ENCODE measurements around the gene KLK14.

The KLK14 gene, protein sequence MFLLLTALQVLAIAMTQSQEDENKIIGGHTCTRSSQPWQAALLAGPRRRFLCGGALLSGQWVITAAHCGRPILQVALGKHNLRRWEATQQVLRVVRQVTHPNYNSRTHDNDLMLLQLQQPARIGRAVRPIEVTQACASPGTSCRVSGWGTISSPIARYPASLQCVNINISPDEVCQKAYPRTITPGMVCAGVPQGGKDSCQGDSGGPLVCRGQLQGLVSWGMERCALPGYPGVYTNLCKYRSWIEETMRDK

DNA sequence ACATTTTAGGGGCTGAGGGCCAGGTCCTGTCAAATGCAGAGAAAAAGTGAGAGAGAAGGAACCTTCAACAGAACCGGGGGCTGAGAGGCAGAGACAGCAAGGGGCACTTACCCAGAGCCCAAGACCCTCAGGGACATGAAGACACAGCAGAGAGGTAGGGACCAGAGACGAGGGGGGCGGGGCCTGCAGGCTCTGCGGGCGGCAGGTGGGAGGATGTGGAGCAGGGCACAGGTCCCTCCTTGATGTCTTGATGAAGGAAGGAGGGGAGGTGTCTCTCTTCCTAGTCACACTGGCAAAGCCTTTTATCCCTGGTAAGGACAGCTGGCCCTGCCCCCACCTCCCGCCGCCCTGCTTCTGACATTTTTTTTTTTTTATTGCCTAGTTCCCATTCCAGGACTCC lies at the start of gene KLK14:
Gene KLK14 (minus strand): TSS at position 277 of the 400 bp plus-strand sequence. CDS start 273 bp downstream, at position 4.
- no peaks in the 10 kb centered on the region for H3K36me3 ChIP-seq (ENCODE audit: insufficient read depth, low read length)
- no peaks in the 10 kb centered on the region for H3K9me3 ChIP-seq (ENCODE audit: control insufficient read depth, insufficient read depth, low read length)
- no peak within 1 kb of the TSS for H3K9ac ChIP-seq (ENCODE audit: low read depth, low read length)
- H3K4me1 ChIP-seq (ENCODE audit: insufficient read depth, low read length): no peaks in the 10 kb centered on the region

DNA sequence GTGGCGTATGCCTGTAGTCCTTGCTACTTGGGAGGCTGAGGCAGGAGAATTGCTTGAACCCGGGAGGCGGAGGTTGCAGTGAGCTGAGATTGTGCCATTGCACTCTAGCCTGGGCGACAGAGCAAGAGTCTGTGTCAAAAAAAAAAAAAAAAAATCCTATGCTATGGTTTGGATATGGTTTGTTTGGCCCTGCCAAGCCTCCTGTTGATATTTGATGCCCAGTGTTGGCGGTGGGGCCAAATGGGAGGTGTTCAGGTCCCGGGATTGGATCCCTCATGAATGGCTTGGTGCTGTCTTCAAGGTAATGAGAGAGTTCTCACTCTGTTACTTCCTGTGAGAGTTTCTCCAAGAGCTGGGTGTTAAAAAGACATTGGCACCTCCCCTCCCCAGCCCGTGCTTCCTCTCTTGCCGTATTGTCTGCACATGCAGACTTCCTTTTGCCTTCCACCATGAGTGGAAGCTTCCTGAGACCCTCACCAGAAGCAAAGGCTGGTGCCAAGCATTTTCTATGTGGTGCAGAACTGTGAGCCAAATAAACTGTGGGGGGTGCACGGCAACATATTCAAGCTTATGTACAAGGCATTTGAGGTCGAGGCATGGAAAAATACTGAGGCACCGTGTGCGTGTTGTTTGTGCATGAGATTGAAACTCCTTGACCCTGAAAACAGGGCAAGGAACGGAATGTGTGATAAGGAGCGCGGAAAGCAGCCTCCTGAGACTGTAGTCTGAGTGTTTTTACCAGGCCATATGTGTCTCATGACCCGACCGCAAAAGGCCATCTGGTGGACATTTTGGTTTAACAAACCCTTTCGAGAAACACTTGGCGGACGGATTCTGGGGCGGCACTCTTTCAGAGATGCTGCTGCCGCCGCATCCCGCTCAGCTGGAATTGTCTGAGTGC lies 49.3 kb upstream of the KLK14 start:
- Histone ChIP-seq H3K9ac (ENCODE audit: low read depth, low read length) (no peak overlapping the region), H3K9me3 (ENCODE audit: control insufficient read depth, insufficient read depth, low read length) (no peaks in the 10 kb centered on the region), H3K36me3 (ENCODE audit: insufficient read depth, low read length) (no peaks in the 10 kb centered on the region), H3K4me1 (ENCODE audit: insufficient read depth, low read length) (no peaks in the 10 kb centered on the region)

DNA sequence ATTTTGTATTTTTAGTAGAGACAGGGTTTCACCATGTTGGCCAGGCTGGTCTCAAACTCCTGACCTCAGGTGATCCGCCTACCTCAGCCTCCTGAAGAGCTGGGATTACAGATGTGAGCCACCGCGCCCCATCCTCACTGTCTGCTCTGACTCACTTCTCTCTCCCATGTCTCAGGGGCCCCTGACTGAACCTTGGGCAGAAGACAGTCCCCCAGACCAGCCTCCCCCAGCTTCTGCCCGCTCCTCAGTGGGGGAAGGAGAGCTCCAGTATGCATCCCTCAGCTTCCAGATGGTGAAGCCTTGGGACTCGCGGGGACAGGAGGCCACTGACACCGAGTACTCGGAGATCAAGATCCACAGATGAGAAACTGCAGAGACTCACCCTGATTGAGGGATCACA lies 47.0 kb upstream of the KLK14 start:
- H3K9me3 ChIP-seq (ENCODE audit: control insufficient read depth, insufficient read depth, low read length): no peaks in the 10 kb centered on the region
- no peak overlapping the region for H3K9ac ChIP-seq (ENCODE audit: low read depth, low read length)
- no peaks in the 10 kb centered on the region for H3K36me3 ChIP-seq (ENCODE audit: insufficient read depth, low read length)
- H3K4me1 ChIP-seq (ENCODE audit: insufficient read depth, low read length): no peaks in the 10 kb centered on the region

DNA sequence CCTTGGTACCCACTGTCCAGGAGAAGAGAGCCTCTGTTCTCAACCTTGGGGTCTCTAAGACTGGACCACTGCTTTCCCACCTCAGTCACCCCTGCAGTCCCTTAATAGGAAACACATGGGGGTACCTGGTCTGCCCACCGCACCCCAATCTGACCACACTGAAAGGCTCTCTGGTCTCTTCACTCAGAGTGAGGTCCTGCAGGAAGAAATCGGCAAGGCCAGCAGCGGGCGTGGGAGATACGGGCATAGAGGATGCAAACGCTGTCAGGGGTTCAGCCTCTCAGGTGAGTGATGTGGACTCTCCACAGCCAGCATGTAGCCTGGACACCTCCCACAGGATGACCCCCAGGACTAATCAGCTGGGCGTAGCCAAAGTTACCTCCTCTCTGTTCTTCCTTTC lies 45.5 kb upstream of the KLK14 start:
- Histone ChIP-seq H3K9ac (ENCODE audit: low read depth, low read length) (no peak overlapping the region), H3K4me1 (ENCODE audit: insufficient read depth, low read length) (no peaks in the 10 kb centered on the region), H3K9me3 (ENCODE audit: control insufficient read depth, insufficient read depth, low read length) (no peaks in the 10 kb centered on the region), H3K36me3 (ENCODE audit: insufficient read depth, low read length) (no peaks in the 10 kb centered on the region)

DNA sequence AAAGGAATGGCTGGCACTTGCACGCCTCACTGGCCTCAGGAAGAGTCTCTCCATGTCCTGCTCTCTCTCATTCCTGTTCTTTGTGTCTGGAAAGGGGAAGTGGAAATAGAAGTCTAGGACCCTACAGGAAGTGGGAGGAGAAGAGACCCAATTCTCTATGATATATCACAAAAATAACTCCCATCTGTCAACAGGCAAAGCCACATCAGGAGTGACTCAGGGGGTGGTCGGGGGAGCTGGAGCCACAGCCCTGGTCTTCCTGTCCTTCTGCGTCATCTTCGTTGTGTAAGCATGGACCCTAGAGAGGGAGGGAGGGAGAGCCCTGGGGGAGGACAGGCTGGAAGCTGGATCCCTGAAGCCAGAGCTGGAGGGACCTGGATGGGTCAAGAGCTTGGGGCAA lies 45.1 kb upstream of the KLK14 start:
- no peak overlapping the region for H3K9ac ChIP-seq (ENCODE audit: low read depth, low read length)

DNA sequence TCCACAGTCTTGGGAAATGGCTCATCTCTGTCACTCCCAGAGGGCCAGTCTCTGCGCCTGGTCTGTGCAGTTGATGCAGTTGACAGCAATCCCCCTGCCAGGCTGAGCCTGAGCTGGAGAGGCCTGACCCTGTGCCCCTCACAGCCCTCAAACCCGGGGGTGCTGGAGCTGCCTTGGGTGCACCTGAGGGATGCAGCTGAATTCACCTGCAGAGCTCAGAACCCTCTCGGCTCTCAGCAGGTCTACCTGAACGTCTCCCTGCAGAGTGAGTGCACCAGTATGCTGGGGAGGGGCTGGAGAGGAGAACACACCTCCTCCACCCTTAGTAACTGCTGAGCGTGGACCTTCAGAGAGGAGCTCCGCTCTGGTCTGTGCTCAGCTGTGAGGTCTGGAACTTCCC lies 44.3 kb upstream of the KLK14 start:
- H3K9me3 ChIP-seq (ENCODE audit: control insufficient read depth, insufficient read depth, low read length): no peaks in the 10 kb centered on the region
- no peak overlapping the region for H3K9ac ChIP-seq (ENCODE audit: low read depth, low read length)
- H3K36me3 ChIP-seq (ENCODE audit: insufficient read depth, low read length): no peaks in the 10 kb centered on the region
- peaks cover 4% of the 10 kb centered on the region; the same call in 1 of the 2 replicates for H3K4me1 ChIP-seq (ENCODE audit: insufficient read depth, low read length)

More for the DNA sequence above, 45.1 kb upstream of the KLK14 start:
- H3K4me1 ChIP-seq (ENCODE audit: insufficient read depth, low read length): peaks cover under 1% of the 10 kb centered on the region; the same call in 1 of the 2 replicates
- no peaks in the 10 kb centered on the region for H3K9me3 ChIP-seq (ENCODE audit: control insufficient read depth, insufficient read depth, low read length)
- H3K36me3 ChIP-seq (ENCODE audit: insufficient read depth, low read length): no peaks in the 10 kb centered on the region

DNA sequence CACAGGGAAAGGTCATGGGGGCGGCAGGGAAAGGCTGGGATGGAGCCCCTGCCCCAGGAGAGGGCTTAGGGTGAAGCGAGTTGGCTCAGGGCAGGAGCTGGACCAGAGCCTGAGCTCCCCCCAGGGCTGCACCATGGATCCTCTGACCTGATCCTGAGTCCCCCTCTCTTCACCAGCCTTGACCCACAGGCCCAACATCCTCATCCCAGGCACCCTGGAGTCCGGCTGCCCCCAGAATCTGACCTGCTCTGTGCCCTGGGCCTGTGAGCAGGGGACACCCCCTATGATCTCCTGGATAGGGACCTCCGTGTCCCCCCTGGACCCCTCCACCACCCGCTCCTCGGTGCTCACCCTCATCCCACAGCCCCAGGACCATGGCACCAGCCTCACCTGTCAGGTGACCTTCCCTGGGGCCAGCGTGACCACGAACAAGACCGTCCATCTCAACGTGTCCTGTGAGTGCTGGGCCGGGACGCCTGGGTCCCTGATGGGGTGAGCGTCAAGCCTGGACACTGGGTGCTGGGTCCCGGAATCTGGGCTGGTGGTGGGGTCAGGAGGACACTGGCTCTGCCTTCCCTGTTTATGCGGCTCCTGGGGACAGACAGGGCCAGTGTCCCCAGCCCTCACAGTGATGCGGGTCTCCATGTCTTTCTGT lies 42.9 kb upstream of the KLK14 start:
- no peak overlapping the region for H3K9ac ChIP-seq (ENCODE audit: low read depth, low read length)
- H3K9me3 ChIP-seq (ENCODE audit: control insufficient read depth, insufficient read depth, low read length): no peaks in the 10 kb centered on the region
- H3K36me3 ChIP-seq (ENCODE audit: insufficient read depth, low read length): no peaks in the 10 kb centered on the region
- peaks cover 4% of the 10 kb centered on the region; the same call in 1 of the 2 replicates for H3K4me1 ChIP-seq (ENCODE audit: insufficient read depth, low read length)

DNA sequence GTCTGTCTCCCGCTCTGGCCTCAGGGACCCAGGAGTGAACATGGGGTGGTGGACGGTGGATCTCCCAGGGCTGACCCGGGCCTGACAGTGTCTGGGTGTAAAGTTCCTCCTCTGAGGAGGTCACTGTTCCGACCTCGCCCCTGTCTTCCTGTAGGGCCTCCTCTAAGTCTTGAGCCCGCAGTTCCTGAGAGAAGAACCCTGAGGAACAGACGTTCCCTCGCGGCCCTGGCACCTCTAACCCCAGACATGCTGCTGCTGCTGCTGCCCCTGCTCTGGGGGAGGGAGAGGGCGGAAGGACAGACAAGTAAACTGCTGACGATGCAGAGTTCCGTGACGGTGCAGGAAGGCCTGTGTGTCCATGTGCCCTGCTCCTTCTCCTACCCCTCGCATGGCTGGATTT lies 42.0 kb upstream of the KLK14 start, which contains the start of gene SIGLEC9:
Gene SIGLEC9 (plus strand): TSS at position 178 of the 400 bp plus-strand sequence. CDS start 69 bp downstream, at position 247.
- Histone ChIP-seq H3K9me3 (ENCODE audit: control insufficient read depth, insufficient read depth, low read length) (no peaks in the 10 kb centered on the region), H3K9ac (ENCODE audit: low read depth, low read length) (no peak within 1 kb of the TSS), H3K4me1 (ENCODE audit: insufficient read depth, low read length) (peaks cover 4% of the 10 kb centered on the region; the same call in 1 of the 2 replicates), H3K36me3 (ENCODE audit: insufficient read depth, low read length) (no peaks in the 10 kb centered on the region)

DNA sequence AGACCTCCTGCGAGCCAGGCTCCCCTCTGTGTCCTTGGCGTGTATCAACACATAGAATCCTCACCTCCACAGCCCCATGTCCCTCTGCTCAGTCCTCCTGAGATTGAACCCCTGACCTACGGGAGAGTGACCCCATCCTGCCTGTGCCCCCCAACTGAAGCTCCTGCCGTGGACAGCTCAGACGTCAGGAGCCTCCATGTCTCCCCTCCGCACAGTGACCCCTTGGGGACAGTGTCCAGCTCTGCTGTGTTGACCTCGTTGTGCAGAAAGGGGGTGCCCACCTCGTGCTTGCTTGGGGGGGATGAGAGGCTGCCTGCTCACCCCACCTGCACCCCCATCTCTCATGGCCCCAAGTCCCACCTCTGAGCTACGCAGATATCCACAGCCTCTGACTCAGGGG lies 41.5 kb upstream of the KLK14 start:
- Histone ChIP-seq H3K9ac (ENCODE audit: low read depth, low read length) (no peak overlapping the region), H3K36me3 (ENCODE audit: insufficient read depth, low read length) (no peaks in the 10 kb centered on the region), H3K9me3 (ENCODE audit: control insufficient read depth, insufficient read depth, low read length) (no peaks in the 10 kb centered on the region), H3K4me1 (ENCODE audit: insufficient read depth, low read length) (peaks cover 6% of the 10 kb centered on the region; the same call in 1 of the 2 replicates)

DNA sequence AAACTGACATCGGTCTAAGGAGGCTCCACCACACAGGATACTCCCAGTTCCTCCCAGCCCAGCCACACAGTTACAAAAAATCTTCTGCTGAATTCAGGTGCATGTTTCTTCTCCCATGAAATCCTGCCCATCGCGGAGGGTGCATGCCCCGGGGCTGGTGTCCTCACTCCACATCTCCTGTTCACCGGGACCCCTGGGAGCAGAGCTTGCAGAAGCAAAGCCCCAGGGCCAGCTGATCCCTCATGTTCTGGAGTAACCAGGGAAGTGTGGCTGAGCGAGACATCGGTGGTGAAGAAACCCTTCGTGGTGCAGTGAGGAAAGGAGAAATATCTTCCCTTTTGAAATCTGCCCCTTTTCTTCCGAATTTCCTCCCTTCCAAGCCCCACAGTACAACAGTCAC lies 41.1 kb upstream of the KLK14 start:
- Histone ChIP-seq H3K9me3 (ENCODE audit: control insufficient read depth, insufficient read depth, low read length) (no peaks in the 10 kb centered on the region), H3K36me3 (ENCODE audit: insufficient read depth, low read length) (no peaks in the 10 kb centered on the region), H3K9ac (ENCODE audit: low read depth, low read length) (no peak overlapping the region), H3K4me1 (ENCODE audit: insufficient read depth, low read length) (peaks cover 6% of the 10 kb centered on the region; the same call in 1 of the 2 replicates)

DNA sequence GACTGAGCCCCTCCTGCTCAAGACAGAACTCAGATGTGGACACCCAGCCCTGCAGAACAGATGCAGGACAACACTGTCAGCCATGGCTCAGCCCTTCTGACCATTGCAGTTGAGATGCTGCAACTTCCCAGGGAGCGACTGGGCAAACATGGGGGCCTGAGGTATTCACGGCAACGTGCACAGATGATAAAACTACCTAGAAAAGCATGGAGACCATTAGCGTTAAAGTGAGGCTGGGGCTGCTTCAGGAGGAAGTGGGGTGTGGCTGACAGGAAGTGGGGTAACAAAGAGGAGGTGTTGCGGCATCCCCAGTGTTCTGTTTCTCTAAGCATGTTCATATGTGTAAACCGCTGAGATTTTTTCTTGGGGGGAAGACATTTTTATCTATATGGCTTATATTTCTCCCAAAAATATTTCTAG lies 40.7 kb upstream of the KLK14 start:
- H3K9ac ChIP-seq (ENCODE audit: low read depth, low read length): no peak overlapping the region
- peaks cover 6% of the 10 kb centered on the region; the same call in 1 of the 2 replicates for H3K4me1 ChIP-seq (ENCODE audit: insufficient read depth, low read length)
- H3K36me3 ChIP-seq (ENCODE audit: insufficient read depth, low read length): no peaks in the 10 kb centered on the region

DNA sequence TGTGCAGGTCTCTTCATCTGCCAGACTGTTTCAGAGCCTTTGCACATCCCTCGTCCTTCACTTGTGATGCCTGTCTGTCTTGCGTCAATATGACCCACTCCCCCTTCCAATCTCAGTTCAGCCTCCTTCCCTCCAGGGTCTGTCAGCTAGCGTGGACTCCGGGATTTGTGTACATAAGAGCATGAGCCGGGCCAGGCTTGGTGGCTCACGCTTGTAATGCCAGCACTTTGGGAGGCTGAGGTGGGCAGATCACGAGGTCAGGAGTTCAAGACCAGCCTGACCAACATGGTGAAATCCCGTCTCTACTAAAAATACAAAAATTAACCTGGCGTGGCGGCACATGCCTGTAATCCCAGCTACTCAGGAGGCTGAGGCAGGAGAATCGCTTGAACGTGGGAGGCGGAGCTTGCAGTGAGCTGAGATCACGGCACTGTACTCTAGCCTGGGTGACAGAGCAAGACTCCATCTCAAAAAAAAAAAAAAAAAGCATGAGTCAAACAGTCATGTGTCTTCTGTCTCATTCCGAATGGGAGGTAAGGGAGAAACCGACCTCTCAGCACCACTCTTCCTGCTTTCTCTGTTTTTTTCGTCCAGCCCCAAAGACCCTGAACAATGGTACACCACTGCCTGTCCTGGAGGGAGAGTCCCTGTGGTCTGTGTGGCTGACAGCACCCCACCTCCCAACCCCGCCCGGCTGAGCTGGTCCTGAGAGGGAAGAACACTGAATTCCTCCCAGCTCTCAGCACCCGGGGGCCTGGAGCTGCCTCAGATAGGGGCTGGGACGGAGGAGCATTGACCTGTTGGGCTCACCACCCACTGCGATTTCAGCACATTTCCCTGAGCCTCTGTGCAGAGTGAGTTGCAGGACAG lies 39.7 kb upstream of the KLK14 start:
- Histone ChIP-seq H3K36me3 (ENCODE audit: insufficient read depth, low read length) (no peaks in the 10 kb centered on the region), H3K9ac (ENCODE audit: low read depth, low read length) (no peak overlapping the region), H3K4me1 (ENCODE audit: insufficient read depth, low read length) (peaks cover 6% of the 10 kb centered on the region; the same call in 1 of the 2 replicates), H3K9me3 (ENCODE audit: control insufficient read depth, insufficient read depth, low read length) (no peaks in the 10 kb centered on the region)

More for the DNA sequence above, 40.7 kb upstream of the KLK14 start:
- no peaks in the 10 kb centered on the region for H3K9me3 ChIP-seq (ENCODE audit: control insufficient read depth, insufficient read depth, low read length)

DNA sequence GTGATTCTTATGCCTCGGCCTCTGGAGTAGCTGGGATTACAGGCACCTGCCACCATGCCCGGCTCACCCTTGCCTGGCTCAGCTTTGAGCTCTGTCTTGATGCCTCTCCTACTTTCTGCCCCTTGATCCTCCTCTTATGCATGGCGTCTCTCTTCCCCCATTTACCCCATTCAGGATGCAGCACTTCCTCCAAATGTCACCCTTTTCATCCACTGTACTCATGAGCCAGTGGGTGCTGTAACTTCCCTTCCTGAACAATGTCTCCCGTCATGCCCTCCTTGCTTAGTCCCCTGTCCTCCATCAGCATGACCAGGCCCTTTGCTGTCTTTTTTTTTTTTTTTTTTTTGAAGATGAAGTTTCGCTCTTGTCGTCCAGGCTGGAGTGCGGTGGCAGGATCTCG lies 38.6 kb upstream of the KLK14 start:
- Histone ChIP-seq H3K9me3 (ENCODE audit: control insufficient read depth, insufficient read depth, low read length) (no peaks in the 10 kb centered on the region), H3K4me1 (ENCODE audit: insufficient read depth, low read length) (peaks cover 6% of the 10 kb centered on the region; the same call in 1 of the 2 replicates), H3K36me3 (ENCODE audit: insufficient read depth, low read length) (no peaks in the 10 kb centered on the region), H3K9ac (ENCODE audit: low read depth, low read length) (no peak overlapping the region)

Data from ES-I3 (cell line).